ENCODE measurements around the gene COG2. TPM values are rescaled to one million over a fixed set of nuclear protein-coding genes. Genes with fewer than 3 reads are reported as not detected.

Gene COG2
- total RNA-seq, 1 donor from 2014 or later: 34.0 TPM

DNA sequence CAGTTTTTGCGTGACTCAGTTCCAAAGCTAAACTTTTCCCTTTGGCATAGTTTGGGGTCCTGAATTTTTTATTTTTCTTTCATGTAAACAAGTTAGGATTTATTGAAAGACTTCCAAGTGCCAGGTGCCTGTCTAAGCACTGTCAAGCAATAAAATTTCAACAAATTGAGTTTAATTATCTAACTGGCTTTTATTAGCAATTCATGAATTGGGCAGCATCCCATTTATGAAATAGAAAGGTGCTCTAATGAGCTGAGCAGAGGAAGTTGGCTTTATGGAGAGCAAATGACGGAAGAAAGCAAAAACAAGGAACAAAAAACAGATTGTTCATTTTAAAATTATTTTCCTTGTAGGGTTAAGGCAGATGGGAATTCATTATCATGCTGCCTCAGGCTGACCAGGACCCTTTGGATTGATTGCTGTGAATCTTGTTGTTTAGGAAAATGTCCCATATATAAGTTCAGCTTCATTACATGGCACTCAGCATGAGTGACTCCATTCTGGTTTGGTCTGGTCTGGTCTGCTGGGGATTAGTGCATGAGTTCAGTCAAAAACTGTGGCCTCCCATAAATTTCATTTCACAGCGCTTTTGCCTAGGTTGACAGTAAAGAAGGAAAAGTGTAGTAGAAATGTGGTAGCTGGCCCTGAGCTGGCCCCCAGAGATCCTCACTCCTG is 21.5 kb upstream of the COG2 start:
- TF ChIP-seq, protein P1, sequence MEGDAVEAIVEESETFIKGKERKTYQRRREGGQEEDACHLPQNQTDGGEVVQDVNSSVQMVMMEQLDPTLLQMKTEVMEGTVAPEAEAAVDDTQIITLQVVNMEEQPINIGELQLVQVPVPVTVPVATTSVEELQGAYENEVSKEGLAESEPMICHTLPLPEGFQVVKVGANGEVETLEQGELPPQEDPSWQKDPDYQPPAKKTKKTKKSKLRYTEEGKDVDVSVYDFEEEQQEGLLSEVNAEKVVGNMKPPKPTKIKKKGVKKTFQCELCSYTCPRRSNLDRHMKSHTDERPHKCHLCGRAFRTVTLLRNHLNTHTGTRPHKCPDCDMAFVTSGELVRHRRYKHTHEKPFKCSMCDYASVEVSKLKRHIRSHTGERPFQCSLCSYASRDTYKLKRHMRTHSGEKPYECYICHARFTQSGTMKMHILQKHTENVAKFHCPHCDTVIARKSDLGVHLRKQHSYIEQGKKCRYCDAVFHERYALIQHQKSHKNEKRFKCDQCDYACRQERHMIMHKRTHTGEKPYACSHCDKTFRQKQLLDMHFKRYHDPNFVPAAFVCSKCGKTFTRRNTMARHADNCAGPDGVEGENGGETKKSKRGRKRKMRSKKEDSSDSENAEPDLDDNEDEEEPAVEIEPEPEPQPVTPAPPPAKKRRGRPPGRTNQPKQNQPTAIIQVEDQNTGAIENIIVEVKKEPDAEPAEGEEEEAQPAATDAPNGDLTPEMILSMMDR (conservative IDR thresholded peaks at IDR 0.05): no peak
- DNase-seq (ENCODE audit: extremely low spot score, unreplicated experiment): no peak

DNA sequence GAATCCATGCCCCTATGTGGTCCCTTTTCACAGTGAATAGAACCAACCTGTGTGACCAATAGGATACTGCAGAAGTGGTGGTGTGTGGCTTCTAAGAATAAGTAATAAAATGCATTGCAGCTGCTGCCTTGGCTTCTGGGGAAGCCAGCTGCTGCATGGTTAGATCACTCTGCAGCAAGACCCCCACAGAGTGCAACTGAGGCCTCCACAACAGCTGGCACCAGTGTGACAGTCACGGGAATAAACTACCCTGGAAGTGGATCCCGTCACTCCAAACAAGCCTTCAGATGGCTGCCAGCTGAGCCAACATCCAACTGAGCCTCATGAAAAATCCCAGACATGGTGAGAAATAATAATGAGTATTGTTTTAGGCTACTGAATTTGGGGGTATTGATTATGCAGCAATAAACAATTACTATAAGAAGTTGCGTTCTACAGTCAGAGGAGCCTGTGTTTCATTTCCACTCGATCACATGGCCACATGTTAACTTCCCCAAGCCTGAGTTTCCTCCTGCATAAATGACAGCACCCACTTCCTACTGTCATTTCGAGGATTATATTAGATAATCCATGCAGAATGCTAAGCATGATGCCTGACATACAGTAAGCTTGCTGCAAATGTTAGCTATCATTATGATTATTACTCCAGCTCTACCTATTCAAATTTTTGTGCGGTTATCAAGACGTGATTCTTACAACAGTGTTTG is 20.8 kb upstream of the COG2 start:
- Mint-ChIP-seq H3K36me3 (no peaks in the 10 kb centered on the region), H3K27me3 (no peaks in the 10 kb centered on the region), H3K9me3 (no peaks in the 10 kb centered on the region), H3K27ac (no peak overlapping the region), H3K4me3 (no peak overlapping the region), H3K4me1 (ENCODE audit: unreplicated experiment) (peaks cover 17% of the 10 kb centered on the region)
- no peak for DNase-seq (ENCODE audit: extremely low spot score, unreplicated experiment)
- TF ChIP-seq, protein P1 (conservative IDR thresholded peaks at IDR 0.05): no peak

More for the DNA sequence above, 21.5 kb upstream of the COG2 start:
- H3K9me3 Mint-ChIP-seq: no peaks in the 10 kb centered on the region
- peaks cover 17% of the 10 kb centered on the region for H3K4me1 Mint-ChIP-seq (ENCODE audit: unreplicated experiment)
- no peak overlapping the region for H3K4me3 Mint-ChIP-seq
- no peaks in the 10 kb centered on the region for H3K36me3 Mint-ChIP-seq
- H3K27ac Mint-ChIP-seq: no peak overlapping the region
- H3K27me3 Mint-ChIP-seq: peaks cover under 1% of the 10 kb centered on the region

DNA sequence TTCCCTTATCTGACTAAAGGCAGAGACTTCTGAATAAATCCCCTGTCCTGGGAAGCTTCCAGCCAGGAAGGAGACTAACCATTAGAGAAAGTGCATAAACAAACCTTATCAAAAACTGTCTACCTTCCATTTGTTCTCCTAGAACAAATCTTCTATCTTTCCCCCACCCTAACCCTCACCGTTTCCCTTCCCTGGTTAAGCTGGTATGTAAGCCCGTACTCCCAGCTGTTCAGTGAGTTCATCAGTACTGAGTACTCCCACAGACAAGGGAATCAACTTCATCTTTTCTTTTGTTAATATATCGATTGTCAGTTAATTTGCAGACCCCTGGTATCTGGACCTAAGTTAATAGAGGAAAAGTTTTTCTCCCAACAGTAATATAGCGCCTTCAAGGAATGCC is 20.1 kb upstream of the COG2 start:
- TF ChIP-seq, protein P1 (conservative IDR thresholded peaks at IDR 0.05): no peak
- Mint-ChIP-seq H3K4me3 (no peak overlapping the region), H3K9me3 (no peaks in the 10 kb centered on the region), H3K4me1 (ENCODE audit: unreplicated experiment) (peaks cover 17% of the 10 kb centered on the region), H3K27me3 (no peaks in the 10 kb centered on the region), H3K27ac (no peak overlapping the region), H3K36me3 (no peaks in the 10 kb centered on the region)
- DNase-seq (ENCODE audit: extremely low spot score, unreplicated experiment): no peak

DNA sequence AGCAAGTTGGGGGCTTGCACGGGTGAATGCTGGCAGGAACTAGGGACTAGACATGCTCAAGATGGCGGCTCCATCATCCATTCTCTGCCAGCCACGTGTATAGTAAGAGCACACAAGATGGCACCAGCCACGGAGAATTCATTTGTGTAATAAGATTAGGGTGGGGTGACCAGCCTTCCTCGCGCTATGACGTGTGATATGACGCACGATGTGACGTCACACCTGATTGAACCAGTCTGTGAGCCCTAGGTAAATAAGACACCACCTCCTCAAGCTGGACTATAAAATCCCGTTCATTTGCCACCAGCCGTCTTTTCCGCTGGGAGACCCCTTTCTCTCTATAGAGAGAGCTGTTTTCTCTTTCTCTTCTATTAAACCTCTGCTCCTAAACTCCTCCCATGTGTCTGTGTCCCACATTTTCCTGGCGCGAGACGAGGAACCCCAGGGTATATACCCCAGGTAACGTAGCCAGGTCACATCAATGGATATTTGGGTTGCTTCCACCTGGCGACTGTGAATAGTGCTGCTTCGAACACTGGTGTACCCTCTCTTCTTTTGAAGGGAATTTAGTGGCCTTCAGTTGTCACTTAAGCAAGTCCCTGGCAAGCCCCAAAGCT is 18.1 kb upstream of the COG2 start:
- peaks cover 17% of the 10 kb centered on the region for H3K4me1 Mint-ChIP-seq (ENCODE audit: unreplicated experiment)
- no peak for DNase-seq (ENCODE audit: extremely low spot score, unreplicated experiment)
- TF ChIP-seq, protein P1 (conservative IDR thresholded peaks at IDR 0.05): no peak
- H3K27ac Mint-ChIP-seq: no peak overlapping the region
- no peaks in the 10 kb centered on the region for H3K27me3 Mint-ChIP-seq
- no peak overlapping the region for H3K4me3 Mint-ChIP-seq
- H3K9me3 Mint-ChIP-seq: no peaks in the 10 kb centered on the region
- no peaks in the 10 kb centered on the region for H3K36me3 Mint-ChIP-seq

DNA sequence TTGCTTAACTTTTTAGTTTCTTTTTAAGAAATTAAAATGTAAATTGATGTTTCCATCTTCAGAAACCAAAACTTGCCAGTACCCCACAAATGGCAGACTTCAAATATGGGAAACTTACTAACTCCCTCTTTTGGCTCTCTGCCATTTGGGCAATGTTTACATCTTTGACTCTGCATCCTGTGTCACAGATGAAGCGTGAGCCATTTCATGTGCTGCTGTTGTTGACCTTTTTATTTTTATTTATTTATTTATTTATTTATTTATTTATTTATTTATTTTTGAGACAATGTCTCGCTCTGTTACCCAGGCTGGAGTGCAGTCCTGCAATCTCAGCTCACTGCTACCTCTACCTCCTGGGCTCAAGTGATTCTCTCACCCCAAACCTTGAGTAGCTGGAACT is 16.0 kb upstream of the COG2 start:
- H3K36me3 Mint-ChIP-seq: no peaks in the 10 kb centered on the region
- TF ChIP-seq, protein P1 (conservative IDR thresholded peaks at IDR 0.05): no peak
- peaks cover 17% of the 10 kb centered on the region for H3K4me1 Mint-ChIP-seq (ENCODE audit: unreplicated experiment)
- H3K4me3 Mint-ChIP-seq: no peak overlapping the region
- H3K27ac Mint-ChIP-seq: no peak overlapping the region
- H3K27me3 Mint-ChIP-seq: no peaks in the 10 kb centered on the region
- no peak for DNase-seq (ENCODE audit: extremely low spot score, unreplicated experiment)
- H3K9me3 Mint-ChIP-seq: no peaks in the 10 kb centered on the region

Data from type B pancreatic cell (in vitro differentiated cells).